Tongue (tissue), 2 donors: ENCODE data around the gene ADRA1B. TPM values are rescaled to one million over a fixed set of nuclear protein-coding genes. Genes with fewer than 3 reads are reported as not detected.

ENCODE experiments used
- DNase-seq: peaks from one replicate; pipeline ENCODE4 v3.0.0-alpha.2; 2015
- total RNA-seq: library from RNA; depleted of rRNA; stranded (reverse); fragments of >200 nt; gene quantifications from one replicate; pipeline ENCODE4 v1.2.3, GENCODE V29; 2014

ADRA1B gene
- total RNA-seq = 0.51 TPM

DNA sequence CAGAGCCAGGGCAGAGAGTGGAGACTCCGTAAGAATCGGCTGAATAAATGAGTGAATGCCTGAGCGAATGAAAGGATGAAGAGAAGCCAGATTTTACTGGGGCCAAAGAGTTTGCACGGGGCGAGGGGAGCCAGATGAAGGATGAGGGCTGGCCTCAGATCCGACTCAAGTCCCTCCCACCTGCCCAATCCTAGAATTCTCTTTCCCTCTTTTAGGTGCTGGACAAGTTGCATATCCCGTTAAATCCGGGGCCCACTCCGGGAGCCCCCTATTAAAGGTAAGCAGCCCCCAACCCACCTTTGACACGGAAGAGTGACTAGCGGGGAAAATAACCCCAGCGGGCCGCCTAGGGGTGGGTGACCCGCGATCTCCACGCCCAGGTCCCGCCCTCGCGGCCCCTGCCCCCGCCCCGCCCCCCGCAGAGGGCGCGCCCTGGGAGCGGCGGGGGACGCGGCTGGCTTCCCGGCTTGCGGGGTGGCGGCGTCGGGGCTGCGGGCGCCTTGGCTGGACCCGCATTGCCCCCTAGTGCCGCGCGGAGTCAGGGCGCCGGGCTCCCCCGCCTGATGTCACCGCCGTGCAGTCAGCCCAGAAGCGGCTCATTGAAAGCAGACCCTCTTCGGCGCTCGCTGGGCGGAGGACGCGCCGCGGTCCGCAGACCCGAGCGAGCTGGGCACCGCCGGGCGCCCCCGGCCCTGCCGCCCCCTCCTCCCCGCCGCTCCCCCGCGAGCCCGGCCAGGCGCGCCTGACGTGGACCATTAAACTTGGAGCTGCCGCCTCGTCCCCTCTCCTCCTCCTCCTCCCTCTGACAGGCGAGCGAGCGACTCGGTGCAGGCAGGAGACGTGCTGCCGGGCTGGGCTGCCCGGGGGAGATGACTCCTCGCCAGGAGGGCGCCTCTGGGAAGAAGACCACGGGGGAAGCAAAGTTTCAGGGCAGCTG is at the start of gene ADRA1B:
Gene ADRA1B, plus strand, starts transcription at position 579 of the 937 bp plus-strand sequence. CDS start 424 bp downstream, outside the sequence.
- peak; percentile 85 for DNase-seq

GRCh38 chr5:159873680-159874079 is 42.6 kb upstream of the ADRA1B start:
- no peak for DNase-seq

- DNase-seq = no peak
Observed at GRCh38 chr5:159874263-159874662, 42.0 kb upstream of the ADRA1B start.

GRCh38 chr5:159877016-159877415 is 39.3 kb upstream of the ADRA1B start:
- DNase-seq = no peak

DNA sequence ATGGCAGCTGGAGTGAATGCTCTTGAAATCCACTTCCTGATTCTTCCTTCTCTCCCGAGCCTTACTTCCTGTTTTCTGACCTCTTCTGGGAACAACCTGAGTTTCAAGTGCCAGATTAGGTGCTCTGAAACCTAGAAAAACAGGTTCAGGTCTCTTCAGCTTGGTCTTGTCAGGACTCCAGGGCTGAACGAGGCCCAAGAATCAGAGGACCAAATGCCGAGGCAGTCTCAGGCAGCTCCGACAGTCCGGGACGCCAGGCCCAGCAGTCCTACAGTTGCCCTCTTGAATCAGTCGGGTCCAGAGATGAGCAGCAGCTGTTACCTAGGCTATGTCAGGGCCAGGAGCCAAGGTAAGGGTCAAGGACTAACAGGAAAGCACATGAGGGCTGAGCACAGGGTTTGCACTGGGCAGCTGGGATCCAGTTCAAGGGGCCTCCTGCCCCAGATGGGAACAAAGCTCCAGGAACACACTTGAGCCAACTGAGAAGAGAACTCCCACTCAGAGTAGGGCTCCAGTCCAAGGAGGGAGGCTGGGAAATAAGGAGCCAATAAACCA is 38.3 kb upstream of the ADRA1B start:
- peak; percentile 82 for DNase-seq

DNA sequence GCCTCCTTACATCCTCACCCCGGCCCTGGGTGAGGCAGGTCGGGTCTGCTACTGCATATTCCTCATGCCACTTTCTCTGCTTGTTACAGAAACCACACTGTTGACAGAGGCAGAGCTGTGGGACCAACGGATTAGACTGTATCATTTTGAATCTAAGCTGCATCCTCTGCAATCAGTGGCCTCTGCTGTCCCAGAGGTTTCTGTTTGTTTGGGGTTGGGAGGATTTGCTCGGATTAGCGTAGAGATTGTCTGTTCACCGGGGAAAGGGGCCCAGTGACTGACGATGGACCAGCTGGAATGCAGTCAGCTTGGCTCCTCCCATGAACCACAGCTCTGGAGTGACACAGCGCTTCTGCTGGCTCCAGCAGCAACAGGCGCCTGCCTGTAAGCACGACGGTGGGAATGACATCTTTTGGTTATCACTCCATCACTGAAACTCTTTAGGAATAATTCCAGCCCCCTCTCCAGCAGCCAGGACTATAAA is 37.3 kb upstream of the ADRA1B start:
- DNase-seq = peak; percentile 91

DNA sequence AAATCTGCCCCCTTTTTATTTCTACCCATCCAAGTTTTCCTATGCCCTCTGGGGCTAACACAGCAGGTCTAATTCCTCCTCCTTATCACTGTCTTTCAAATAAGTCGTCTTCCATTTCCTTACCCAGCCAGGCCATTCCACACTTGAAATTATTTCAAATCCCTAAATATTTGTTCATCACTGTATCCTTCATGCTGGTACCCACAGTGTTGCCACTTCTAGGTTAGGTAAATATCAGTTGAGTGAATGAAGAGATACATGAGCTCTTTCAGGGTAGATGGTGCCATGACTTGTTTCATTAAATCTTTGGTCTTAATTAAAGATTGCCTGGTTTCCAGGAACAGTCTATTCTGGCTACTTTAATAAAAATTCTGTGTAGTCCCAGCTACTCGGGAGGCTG is 35.6 kb upstream of the ADRA1B start:
- DNase-seq = no peak

GRCh38 chr5:159881967-159882366 is 34.3 kb upstream of the ADRA1B start:
- DNase-seq = no peak

DNA sequence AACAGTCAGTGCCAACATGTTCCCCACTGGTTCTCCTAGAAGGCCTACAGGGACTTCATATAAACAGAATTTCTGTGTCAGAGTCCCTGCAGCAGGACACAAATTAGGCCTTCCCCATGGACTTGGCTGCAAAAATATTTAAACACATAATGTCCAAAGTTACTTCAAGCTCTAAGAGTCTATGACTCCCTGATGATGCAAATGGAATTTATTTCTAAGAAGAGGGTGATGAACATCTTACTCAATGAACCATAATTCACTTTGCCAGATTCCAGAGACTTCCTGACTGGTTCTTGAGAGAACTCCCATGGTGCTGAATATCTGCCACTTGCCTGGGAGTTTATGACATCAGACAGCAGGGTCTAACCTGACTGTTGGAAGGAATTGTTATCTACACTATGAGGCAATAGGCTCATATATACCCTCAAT is 32.7 kb upstream of the ADRA1B start:
- DNase-seq = no peak

- peak; percentile 55 for DNase-seq
Observed at GRCh38 chr5:159884917-159885620, 31.2 kb upstream of the ADRA1B start.

GRCh38 chr5:159886296-159886695 is 30.0 kb upstream of the ADRA1B start:
- DNase-seq = no peak

DNA sequence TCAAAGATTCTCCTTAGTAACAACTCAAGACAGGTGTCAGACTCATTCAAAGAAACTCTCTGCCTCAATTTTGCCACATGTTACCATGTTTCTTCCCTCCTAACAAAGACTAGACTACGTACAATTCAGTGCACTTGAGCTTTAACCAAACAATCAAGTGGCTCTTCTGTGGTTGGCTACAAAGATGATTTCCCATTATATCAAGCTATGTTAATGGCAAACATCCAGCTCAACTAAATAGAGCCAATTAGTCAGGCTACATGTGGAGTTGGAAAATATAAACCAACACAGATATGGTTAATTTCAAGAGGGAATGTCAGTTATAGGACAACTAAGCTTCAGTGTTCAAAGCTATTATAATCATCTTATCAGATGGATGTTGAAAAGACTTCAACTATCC is 29.2 kb upstream of the ADRA1B start:
- no peak for DNase-seq

DNA sequence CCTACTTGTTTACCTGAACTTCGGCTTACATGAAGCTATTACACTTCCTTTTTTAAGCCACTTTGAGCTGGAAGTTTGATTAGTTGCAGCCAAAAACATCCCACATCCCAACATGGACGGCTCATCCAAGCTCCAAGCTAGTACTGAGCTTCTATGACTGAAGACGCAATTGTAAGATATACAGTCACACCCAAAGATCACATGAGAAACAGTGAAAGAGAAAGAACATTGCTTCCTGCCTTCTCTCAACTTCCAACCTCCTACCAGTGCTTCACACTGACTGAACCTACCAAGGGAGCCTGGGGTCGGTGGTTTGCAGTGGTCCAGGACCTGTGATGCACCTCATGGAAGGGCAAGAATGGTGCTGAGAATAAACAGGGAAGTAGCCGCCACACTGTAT is 27.4 kb upstream of the ADRA1B start:
- no peak for DNase-seq

DNA sequence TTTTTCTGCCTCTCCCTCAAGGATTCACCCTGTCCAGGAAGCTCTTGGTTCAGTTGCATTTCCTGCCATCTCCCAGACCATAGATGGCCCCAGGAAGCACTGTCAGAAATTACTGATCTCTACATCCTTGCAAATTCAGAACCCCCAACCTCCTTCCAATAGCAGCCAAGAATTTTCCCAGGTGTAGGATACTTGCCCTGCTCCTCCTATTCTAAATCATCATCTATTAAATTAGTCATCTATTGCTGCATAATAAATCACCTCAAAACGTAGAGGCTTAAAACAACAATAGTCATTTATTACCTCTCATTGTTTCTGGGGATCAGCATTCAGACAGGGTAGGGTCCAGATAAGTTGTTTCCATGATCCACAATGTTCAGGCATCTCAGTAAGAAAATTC is 26.1 kb upstream of the ADRA1B start:
- DNase-seq = no peak

DNA sequence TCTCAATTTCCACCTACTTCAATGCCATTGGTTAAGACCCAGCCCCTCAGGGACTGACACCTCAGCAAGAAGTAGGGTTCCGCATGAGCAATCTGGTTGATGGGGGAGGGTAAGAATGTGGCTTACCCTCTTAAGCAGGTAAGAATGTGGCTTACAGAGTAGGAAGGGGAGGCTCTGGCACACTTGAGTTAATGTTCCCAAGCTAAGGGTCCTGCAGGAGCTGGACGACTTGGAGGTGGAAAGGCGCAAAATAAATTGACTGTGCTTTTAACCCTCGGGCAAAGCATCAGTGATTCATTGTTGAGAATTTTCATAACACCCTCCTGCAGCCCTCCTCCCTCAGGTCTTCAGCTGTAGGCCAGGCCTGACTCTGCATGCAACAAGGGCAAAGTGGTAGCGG is 24.9 kb upstream of the ADRA1B start:
- no peak for DNase-seq

DNA sequence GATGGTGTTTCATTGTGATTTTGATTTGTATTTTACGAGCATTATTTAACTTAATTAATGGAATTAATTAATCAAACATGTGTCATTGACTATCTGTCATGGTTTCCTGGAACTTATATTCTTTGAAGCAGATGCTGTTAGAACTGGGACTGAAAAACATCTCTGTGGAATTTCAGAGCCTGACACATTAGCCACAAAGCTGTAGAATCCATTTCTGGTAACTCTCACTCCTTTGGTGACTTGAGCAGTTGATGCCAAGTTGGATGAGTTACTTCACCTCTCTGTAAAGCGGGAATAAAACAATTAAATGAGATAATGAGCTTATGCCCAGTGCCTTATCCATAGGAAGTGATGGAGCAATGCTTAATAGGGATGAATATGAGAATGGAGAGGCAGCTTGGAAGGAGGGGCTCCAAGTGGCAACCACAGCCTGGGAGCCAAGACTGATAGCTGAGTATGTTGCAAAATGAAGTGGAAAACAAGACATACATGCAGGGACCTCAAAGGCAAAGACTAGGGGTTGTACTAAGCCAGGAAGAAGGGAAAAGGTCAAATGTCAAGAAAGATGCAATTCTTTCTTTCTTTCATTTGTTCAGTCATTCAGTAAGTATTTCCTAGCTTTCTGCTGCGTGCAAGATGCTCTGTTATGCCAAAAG is 23.1 kb upstream of the ADRA1B start:
- DNase-seq = no peak

- peak; percentile 11 for DNase-seq
Observed at GRCh38 chr5:159894149-159894720, 22.0 kb upstream of the ADRA1B start.

DNA sequence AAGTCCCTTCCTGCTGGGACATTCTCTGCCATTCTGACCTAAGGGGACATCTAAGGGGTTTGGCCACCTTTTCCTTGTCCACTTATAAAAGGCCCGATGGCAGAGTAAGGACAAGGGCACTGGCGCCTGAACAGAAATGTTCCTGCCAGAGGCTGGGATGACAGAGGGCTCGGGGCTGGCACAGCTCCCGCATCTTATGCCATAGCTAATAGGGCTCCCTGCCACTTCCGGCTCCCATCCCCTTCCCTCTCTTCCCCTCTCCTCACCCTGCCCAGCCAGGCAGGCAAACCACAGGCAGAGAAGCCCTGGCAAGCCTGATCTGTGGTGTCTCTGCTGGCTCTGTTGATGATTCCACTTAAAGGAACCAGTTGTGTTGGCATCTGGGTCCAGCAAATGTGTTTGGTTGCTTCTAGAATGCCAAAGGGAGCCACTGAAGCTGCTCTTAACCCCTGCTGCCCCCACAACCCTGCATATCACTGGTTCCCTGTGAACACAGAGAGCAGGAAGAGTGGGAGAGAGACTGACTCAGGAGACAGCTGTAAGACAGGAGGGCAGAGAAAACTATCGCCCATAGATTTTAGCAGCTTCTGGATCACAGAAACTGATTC is 18.4 kb upstream of the ADRA1B start:
- peak; percentile 50 for DNase-seq

DNA sequence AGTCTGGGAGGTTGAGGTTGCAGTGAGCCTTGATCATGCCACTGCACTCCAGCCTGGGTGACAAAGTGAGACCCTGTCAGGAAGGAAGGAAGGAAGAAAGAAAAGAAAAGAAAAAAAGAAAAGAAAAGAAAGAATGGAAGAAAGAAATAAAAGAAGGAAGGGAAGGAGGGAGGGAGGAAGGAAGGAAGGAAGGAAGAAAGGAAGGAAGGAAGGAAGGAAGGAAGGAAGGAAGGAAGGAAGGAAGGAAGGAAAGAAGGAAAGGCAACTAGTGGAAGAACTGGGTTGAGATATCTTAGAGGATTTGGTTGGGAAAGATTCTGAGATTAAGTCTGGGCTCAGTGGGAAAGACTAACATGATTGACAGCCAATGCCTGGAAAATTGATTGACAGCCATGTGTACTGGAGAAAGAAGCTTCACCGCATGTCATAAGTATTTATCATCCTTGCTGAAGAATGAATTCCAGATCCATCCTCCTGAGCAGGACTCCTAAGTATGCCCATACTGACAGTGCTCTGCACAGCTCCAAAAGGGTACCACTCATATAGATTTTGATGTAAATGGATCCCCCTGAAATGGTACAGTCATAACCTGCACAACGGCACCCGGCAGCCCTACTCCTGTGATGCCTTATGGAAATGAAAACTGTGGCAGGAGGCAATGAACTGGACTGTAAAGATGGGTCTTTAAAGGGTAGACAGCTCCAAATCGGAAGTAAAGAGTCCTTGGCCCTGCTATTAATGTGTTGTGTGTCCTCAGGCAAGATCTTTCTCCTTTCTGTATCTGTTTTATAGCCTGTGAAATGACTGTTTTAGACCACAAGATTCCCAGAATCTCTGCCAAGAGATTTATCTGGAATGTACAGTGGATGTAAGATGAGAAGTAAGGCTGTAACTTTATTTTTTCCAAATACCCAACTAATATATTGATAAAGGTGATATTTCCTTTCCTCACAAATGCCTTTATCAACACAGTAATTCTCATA is 16.9 kb upstream of the ADRA1B start:
- DNase-seq = no peak

- DNase-seq = no peak
Observed at GRCh38 chr5:159901308-159901707, 15.0 kb upstream of the ADRA1B start.
